ENCODE data around the gene SURF6. TPM values are rescaled to one million over a fixed set of nuclear protein-coding genes. Genes with fewer than 3 reads are reported as not detected.
"Not testable (repeated sequence)": the region's sequence is repeated elsewhere in the genome, so short reads cannot be mapped to it uniquely, and the experiment has no call there.

Gene SURF6
- total RNA-seq, 1 experiment from 2014 or later: 21.2 TPM

DNA sequence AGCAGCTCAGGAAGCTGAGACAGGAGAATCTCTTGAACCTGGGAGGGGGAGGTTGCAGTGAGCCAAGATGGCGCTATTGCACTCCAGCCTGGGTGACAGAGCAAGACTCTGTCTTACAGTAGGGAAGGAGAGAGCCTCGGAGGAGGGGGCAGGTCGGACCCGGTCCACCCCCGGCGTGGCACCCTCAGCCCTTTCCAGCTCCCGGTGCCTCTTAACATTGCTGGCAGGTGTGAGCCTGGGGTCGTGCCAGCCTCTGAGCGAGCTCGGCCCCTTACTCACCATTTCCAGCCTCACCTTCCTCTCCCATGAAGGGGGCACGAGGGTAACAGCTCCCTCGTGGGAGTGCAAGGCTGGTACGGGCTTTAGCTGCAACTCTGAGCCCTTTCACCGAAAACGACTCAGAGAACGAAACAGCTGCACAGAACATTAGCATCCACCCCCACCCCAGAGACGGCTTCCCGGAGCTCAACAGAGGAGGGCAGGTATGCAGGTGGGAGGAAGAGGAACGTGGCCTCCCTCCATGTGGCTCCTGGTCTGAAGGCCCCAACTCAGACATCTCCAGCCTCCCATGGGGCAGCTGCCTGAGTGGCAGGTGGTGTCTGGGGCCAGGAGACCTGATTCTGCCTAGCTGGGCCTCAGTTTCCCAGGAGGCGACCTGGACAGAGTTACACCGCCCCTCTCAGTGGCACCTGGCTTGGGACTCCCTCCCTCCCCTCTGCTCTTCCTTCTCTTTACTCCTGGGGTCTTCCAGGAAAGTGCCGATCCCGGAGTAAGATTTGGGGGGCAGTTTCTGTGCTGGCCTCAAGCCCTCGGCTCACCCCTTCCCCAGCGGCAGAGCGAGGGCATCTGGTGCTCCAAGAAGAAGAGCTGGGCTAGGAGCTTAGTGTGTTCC is 32.5 kb downstream of the SURF6 start:
- Histone ChIP-seq H3K27ac (no peak overlapping the region), H3K79me2 (ENCODE audit: low read depth) (no peaks in the 10 kb centered on the region), H3K4me2 (no peak overlapping the region), H3K4me1 (replicated peaks; ENCODE audit: insufficient read depth) (no peaks in the 10 kb centered on the region), H3K9me2 (ENCODE audit: insufficient read depth) (no peaks in the 10 kb centered on the region), H3K9me3 (ENCODE audit: insufficient read depth, low read depth) (no peaks in the 10 kb centered on the region), H3F3A (ENCODE audit: insufficient read depth, low read depth) (no peaks in the 10 kb centered on the region), H3K27me3 (ENCODE audit: insufficient read depth, low read depth) (peaks cover 69% of the 10 kb centered on the region), H4K20me1 (ENCODE audit: insufficient read depth) (no peaks in the 10 kb centered on the region), H3K36me3 (ENCODE audit: low read depth) (no peaks in the 10 kb centered on the region), H2AFZ (no peak overlapping the region), H3K4me3 (no peak overlapping the region)
- ChIA-PET CTCF (no interaction called here), POLR2A (ENCODE audit: unreplicated experiment) (no interaction called here)
- TF ChIP-seq EZH2 (IDR thresholded peaks at IDR 0.05; ENCODE audit: low read depth): no peak
- TF ChIP-seq, protein P1, sequence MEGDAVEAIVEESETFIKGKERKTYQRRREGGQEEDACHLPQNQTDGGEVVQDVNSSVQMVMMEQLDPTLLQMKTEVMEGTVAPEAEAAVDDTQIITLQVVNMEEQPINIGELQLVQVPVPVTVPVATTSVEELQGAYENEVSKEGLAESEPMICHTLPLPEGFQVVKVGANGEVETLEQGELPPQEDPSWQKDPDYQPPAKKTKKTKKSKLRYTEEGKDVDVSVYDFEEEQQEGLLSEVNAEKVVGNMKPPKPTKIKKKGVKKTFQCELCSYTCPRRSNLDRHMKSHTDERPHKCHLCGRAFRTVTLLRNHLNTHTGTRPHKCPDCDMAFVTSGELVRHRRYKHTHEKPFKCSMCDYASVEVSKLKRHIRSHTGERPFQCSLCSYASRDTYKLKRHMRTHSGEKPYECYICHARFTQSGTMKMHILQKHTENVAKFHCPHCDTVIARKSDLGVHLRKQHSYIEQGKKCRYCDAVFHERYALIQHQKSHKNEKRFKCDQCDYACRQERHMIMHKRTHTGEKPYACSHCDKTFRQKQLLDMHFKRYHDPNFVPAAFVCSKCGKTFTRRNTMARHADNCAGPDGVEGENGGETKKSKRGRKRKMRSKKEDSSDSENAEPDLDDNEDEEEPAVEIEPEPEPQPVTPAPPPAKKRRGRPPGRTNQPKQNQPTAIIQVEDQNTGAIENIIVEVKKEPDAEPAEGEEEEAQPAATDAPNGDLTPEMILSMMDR (conservative IDR thresholded peaks at IDR 0.05): no peak
- intact Hi-C loops (cut with micrococcal nuclease; ENCODE audit: unreplicated experiment): no loop called here
- no peak for DNase-seq
- no TSS peak for BruUV-seq (replicated peaks)

DNA sequence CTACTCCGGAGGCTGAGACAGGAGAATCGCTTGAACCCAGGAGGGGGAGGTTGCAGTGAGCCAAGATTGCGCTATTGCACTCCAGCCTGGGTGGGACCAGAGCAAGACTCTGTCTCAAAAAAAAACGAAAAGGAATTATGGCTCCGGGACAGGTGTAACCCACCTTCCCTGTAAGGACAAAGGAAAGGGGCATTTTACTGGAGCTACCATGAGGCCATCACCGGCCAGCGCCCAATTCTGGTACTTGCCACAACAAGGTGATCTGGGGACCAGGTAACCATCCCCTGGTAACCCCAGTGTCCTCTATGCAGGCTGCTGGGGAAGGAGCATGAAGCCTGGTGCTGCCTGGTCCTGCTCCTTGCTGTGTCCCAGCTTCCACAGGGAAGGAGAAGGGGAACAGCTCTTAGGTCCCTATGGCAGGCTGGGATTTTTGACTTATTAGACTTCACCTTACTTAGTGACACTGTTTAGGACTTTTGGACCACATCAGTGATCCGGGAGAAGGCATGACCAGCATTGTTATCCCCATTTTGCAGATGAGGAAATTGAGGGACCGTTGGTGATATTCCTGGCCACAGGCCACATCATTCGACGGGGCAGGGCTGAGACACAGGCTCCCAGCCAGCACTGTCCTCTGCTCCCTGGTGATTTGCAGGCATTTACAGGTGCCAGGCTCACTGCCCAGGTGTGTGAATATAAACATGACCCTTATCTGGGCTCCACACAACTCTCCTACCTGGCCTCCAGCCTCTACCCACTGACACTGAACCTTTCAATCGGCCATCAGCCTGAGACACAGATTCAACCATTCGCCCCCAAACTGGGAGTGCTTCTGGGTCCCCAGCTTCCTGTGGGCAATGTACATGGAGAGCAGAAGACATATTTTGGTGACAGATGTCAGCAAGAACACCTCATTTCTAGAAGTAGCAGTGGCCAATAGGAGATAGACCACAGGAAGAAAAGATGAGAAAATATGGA is 34.4 kb downstream of the SURF6 start:
- Histone ChIP-seq H3K9me3 (ENCODE audit: insufficient read depth, low read depth) (no peaks in the 10 kb centered on the region), H3K9me2 (ENCODE audit: insufficient read depth) (no peaks in the 10 kb centered on the region), H4K20me1 (ENCODE audit: insufficient read depth) (no peaks in the 10 kb centered on the region), H3K27me3 (ENCODE audit: insufficient read depth, low read depth) (peaks cover 73% of the 10 kb centered on the region), H2AFZ (no peak overlapping the region), H3K36me3 (ENCODE audit: low read depth) (no peaks in the 10 kb centered on the region), H3F3A (ENCODE audit: insufficient read depth, low read depth) (no peaks in the 10 kb centered on the region), H3K4me2 (no peak overlapping the region), H3K79me2 (ENCODE audit: low read depth) (no peaks in the 10 kb centered on the region), H3K27ac (no peak overlapping the region), H3K4me3 (no peak overlapping the region), H3K4me1 (replicated peaks; ENCODE audit: insufficient read depth) (no peaks in the 10 kb centered on the region)
- no peak for DNase-seq
- no peak for TF ChIP-seq EZH2 (IDR thresholded peaks at IDR 0.05; ENCODE audit: low read depth)
- TF ChIP-seq, protein P1 (conservative IDR thresholded peaks at IDR 0.05): no peak
- no TSS peak for BruUV-seq (replicated peaks)
- intact Hi-C loops (cut with micrococcal nuclease; ENCODE audit: unreplicated experiment): no loop called here
- POLR2A ChIA-PET (ENCODE audit: unreplicated experiment): no interaction called here
- CTCF ChIA-PET: no interaction called here

DNA sequence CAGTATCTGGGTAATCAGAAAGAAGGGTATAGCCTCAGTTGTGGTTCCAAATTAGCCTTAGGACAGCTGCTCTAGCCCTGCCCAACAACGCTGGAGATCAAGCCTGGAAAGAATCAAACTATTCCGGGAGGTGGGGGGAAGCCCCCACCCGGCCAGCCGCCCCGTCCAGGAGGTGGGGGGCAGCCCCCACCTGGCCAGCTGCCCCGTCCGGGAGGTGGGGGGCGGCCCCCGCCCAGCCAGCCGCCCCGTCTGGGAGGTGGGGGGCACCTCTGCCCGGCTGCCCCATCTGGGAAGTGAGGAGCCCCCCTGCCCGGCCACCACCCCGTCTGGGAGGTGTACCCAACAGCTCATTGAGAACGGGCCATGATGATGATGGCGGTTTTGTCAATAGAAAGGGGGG is 36.0 kb downstream of the SURF6 start:
- H3K27ac ChIP-seq; H2AFZ ChIP-seq; H3K9me2 ChIP-seq (ENCODE audit: insufficient read depth); H3K79me2 ChIP-seq (ENCODE audit: low read depth); H3F3A ChIP-seq (ENCODE audit: insufficient read depth, low read depth); CTCF ChIA-PET; intact Hi-C loops (cut with micrococcal nuclease; ENCODE audit: unreplicated experiment); H3K9me3 ChIP-seq (ENCODE audit: insufficient read depth, low read depth); H3K4me3 ChIP-seq; H3K4me1 ChIP-seq (replicated peaks; ENCODE audit: insufficient read depth); H4K20me1 ChIP-seq (ENCODE audit: insufficient read depth); DNase-seq; H3K36me3 ChIP-seq (ENCODE audit: low read depth); BruUV-seq (replicated peaks); H3K4me2 ChIP-seq: not testable (repeated sequence)
- POLR2A ChIA-PET (ENCODE audit: unreplicated experiment): interaction anchor here (0.6 kb wide), 1 partner anchor 1738 kb away, joined by 3 read pairs; no protein-coding TSS in a partner anchor
- peaks cover 77% of the 10 kb centered on the region for H3K27me3 ChIP-seq (ENCODE audit: insufficient read depth, low read depth)
